SK-N-MC (cell line): ENCODE measurements around the gene ARRDC3.
"Not testable (repeated sequence)": the region's sequence is repeated elsewhere in the genome, so short reads cannot be mapped to it uniquely, and the experiment has no call there.

Experiments used
- DNase-seq: peaks from one replicate; pipeline ENCODE4 v3.0.0-alpha.2; 2011; ENCODE audit warnings: low read depth, low spot score
- H3K27ac ChIP-seq: fragments of 200-600 bp; sonication (generic); 2 replicates; pipeline ENCODE4 v1.5.1; 2016; ENCODE audit warnings: mixed run types
- H3K36me3 ChIP-seq: fragments of 200-600 bp; sonication (generic); 2 replicates; pipeline ENCODE4 v1.6.1; 2017; ENCODE audit warnings: antibody characterized with exemption, low read length, mixed read lengths; ENCODE audit not compliant: insufficient read depth
- H3K4me3 ChIP-seq: fragments of 200-600 bp; sonication (generic); 2 replicates; pipeline ENCODE4 v1.5.1; 2016
- H3K9ac ChIP-seq: fragments of 200-600 bp; sonication (generic); 2 replicates; pipeline ENCODE4 v1.8.0; 2017; ENCODE audit warnings: mixed run types, mixed read lengths; ENCODE audit not compliant: insufficient read length
- H3K9me3 ChIP-seq: fragments of 200-600 bp; sonication (generic); 2 replicates; pipeline ENCODE4 v1.6.1; 2017; ENCODE audit warnings: low read depth, mild to moderate bottlenecking, antibody characterized with exemption, low read length, moderate library complexity, mixed read lengths
- EZH2 ChIP-seq: fragments of 200-600 bp; sonication (generic); IDR thresholded peaks from one replicate; pipeline ENCODE4 v1.6.1; 2017; ENCODE audit warnings: antibody characterized with exemption
- FOXP2 ChIP-seq: optimal IDR thresholded peaks from 2 replicates; pipeline ENCODE3; 2011; ENCODE audit warnings: mild to moderate bottlenecking, moderate library complexity; ENCODE audit not compliant: insufficient read depth; ENCODE audit errors: extremely low read length, control extremely low read depth
- POLR2AphosphoS5 ChIP-seq: IDR thresholded peaks from 2 replicates; pipeline ENCODE4 v1.6.1; 2012; ENCODE audit warnings: mild to moderate bottlenecking, low read depth, low read length, borderline replicate concordance

ARRDC3 gene

GRCh38 chr5:91419136-91419535 is 36.0 kb upstream of the ARRDC3 start:
- Histone ChIP-seq H3K4me3 (peak overlapping the region; percentile 23; the same call in 1 of the 2 replicates), H3K36me3 (no peaks in the 10 kb centered on the region), H3K9ac (peak overlapping the region; percentile 58), H3K9me3 (no peaks in the 10 kb centered on the region), H3K27ac (peak overlapping the region; percentile 37; the same call in 1 of the 2 replicates)
- no peak for DNase-seq
- TF ChIP-seq FOXP2 (no peak), POLR2AphosphoS5 (no peak), EZH2 (no peak)

DNA sequence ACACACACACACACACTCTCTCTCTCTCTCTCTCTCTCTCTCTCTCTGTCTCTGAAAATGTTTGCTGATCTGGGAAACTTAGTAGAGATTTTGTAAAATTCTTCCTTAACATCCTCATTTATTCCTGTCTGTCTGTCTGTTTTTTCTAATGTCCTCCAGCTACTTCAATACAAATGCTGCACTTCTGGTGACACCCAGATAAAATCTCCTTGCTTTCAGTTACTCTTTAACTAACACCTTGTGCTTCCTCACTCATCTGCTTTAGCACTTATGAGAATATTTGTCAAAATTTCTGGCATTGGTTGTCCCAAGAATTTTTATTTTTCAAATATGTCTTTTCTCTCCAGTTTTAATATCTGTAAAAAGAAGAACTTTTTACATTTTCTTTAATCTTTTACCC is 35.0 kb upstream of the ARRDC3 start:
- Histone ChIP-seq H3K9ac (no peak overlapping the region), H3K36me3 (no peaks in the 10 kb centered on the region), H3K4me3 (no peak overlapping the region), H3K27ac (no peak overlapping the region), H3K9me3 (no peaks in the 10 kb centered on the region)
- TF ChIP-seq FOXP2 (no peak), EZH2 (no peak), POLR2AphosphoS5 (no peak)
- no peak for DNase-seq

DNA sequence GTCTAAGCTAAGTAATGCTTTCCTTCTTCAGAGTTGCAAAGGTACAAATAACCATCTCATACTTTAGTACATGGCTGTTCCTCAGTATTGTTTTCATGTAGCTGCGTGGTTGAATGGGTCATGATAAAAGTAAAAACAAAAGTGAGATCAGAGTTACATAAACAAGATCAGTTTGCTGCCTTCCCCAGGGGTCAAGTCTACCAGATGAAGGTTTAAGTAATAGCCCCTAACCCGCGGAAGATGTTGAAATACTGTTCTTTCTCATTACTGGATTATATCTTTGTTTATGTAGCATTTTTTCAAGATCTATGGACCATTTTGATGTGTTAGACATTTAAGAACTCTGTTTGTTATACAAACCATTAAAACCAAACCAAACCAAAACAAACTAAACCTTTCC is 34.1 kb upstream of the ARRDC3 start:
- no peak for DNase-seq
- Histone ChIP-seq H3K4me3 (no peak overlapping the region), H3K27ac (no peak overlapping the region), H3K9ac (no peak overlapping the region), H3K9me3 (no peaks in the 10 kb centered on the region), H3K36me3 (no peaks in the 10 kb centered on the region)
- TF ChIP-seq EZH2: no peak
- TF ChIP-seq POLR2AphosphoS5: no peak
- no peak for TF ChIP-seq FOXP2

- no peak overlapping the region for H3K4me3 ChIP-seq
- TF ChIP-seq FOXP2 (no peak), EZH2 (no peak), POLR2AphosphoS5 (no peak)
- H3K27ac ChIP-seq: no peak overlapping the region
- no peak overlapping the region for H3K9ac ChIP-seq
- no peaks in the 10 kb centered on the region for H3K36me3 ChIP-seq
- no peak for DNase-seq
- H3K9me3 ChIP-seq: no peaks in the 10 kb centered on the region
Observed at GRCh38 chr5:91416491-91416890, 33.4 kb upstream of the ARRDC3 start.

DNA sequence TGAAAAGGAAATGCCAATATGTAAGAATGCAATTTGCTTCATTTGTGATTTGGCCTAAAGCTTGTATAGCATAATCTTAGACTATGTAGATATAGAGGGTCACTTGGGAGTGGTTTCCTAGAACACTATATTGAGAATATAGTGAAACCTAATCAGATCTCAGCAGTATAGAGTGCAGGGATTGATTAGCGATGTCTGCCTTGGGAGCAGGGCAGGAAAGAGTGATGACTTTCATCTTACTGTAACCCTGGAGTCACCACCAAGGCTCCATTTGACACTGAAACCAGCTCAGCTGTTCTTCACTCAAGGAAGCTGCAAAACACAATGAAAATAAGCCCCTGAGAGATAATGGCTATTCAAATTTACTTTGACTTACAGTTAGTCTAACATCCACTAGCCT is 26.2 kb upstream of the ARRDC3 start:
- no peak for TF ChIP-seq EZH2
- TF ChIP-seq FOXP2: no peak
- TF ChIP-seq POLR2AphosphoS5: no peak
- Histone ChIP-seq H3K9ac (no peak overlapping the region), H3K9me3 (no peaks in the 10 kb centered on the region), H3K4me3 (no peak overlapping the region), H3K27ac (no peak overlapping the region), H3K36me3 (no peaks in the 10 kb centered on the region)
- DNase-seq: no peak

GRCh38 chr5:91408710-91409109 is 25.6 kb upstream of the ARRDC3 start:
- DNase-seq: no peak
- no peaks in the 10 kb centered on the region for H3K9me3 ChIP-seq
- TF ChIP-seq EZH2 (no peak), FOXP2 (no peak), POLR2AphosphoS5 (no peak)
- H3K4me3 ChIP-seq: no peak overlapping the region
- no peak overlapping the region for H3K27ac ChIP-seq
- H3K9ac ChIP-seq: no peak overlapping the region
- no peaks in the 10 kb centered on the region for H3K36me3 ChIP-seq

DNA sequence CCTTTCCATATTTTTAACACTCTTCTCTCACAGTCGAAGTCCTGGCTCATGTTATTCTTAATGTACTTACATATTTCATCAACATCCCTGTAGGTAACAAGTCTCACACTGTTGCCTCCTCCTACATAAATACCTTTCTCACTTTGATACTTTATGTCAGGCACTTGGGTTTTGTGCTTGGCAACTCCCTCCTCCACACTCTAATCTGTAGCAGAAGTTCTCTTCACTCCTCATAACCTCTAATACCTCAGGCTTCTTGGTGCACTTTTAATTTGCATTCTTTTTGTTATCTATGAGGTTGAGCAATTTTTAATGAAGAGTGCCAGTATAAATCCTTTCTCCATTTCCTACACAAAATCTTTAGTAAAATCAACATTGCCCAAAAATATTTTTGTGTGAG is 24.1 kb upstream of the ARRDC3 start:
- TF ChIP-seq EZH2 (no peak), POLR2AphosphoS5 (no peak), FOXP2 (no peak)
- no peak overlapping the region for H3K9ac ChIP-seq
- H3K4me3 ChIP-seq: no peak overlapping the region
- no peaks in the 10 kb centered on the region for H3K9me3 ChIP-seq
- DNase-seq: no peak
- no peak overlapping the region for H3K27ac ChIP-seq
- H3K36me3 ChIP-seq: no peaks in the 10 kb centered on the region

DNA sequence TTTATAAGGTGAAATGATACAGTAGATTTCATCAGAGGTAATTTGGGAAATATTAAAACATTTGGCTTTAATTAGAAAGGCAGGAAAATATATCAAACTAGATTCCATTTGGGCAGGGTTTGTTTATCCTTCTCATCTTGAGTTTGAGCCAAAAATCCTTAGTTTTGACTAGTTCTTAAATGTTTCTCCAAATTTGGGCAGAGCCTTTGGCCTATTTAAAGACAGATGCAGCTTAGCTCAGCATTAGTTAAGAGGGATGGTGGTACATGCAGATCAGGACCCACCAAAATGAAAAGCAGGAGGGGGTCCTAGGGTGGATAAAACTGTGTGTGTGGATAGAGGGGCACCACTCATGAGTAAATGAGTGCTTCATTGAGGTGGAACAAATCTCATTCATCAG is 20.3 kb upstream of the ARRDC3 start:
- TF ChIP-seq POLR2AphosphoS5 (no peak), EZH2 (no peak), FOXP2 (no peak)
- Histone ChIP-seq H3K9me3 (no peaks in the 10 kb centered on the region), H3K9ac (no peak overlapping the region), H3K36me3 (no peaks in the 10 kb centered on the region), H3K27ac (0 out of 2 replicates have a peak overlapping the region, but pooled peaks have one; percentile 11), H3K4me3 (no peak overlapping the region)
- no peak for DNase-seq

DNA sequence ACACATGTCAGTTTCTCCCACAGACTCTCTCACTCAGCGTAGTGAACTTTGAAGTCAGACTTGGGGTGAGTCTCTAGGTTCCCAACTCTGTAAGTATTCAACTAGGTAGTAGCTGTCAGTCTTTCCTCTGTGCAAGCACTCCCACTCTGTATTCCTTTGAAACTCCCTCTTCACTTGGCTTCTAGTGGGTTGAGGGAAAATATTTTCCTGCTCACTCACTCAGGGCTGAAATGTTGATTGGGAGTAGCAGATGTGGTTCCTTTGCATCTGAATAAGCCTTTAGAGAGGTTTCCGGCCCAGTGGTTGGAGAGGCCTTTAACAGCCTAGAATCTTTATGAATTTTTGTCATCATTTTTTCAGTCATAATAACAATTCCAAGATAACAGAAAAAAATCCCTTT is 18.1 kb upstream of the ARRDC3 start:
- no peak for DNase-seq
- H3K9ac ChIP-seq: no peak overlapping the region
- H3K36me3 ChIP-seq: no peaks in the 10 kb centered on the region
- TF ChIP-seq FOXP2: no peak
- no peak for TF ChIP-seq EZH2
- no peak for TF ChIP-seq POLR2AphosphoS5
- H3K4me3 ChIP-seq: no peak overlapping the region
- H3K27ac ChIP-seq: no peak overlapping the region
- H3K9me3 ChIP-seq: no peaks in the 10 kb centered on the region

GRCh38 chr5:91397791-91398190 is 14.7 kb upstream of the ARRDC3 start:
- no peak overlapping the region for H3K9ac ChIP-seq
- H3K9me3 ChIP-seq: no peaks in the 10 kb centered on the region
- H3K27ac ChIP-seq: peak overlapping the region; percentile 16; the same call in 1 of the 2 replicates
- no peak for DNase-seq
- TF ChIP-seq EZH2 (no peak), FOXP2 (no peak), POLR2AphosphoS5 (no peak)
- no peaks in the 10 kb centered on the region for H3K36me3 ChIP-seq
- no peak overlapping the region for H3K4me3 ChIP-seq

DNA sequence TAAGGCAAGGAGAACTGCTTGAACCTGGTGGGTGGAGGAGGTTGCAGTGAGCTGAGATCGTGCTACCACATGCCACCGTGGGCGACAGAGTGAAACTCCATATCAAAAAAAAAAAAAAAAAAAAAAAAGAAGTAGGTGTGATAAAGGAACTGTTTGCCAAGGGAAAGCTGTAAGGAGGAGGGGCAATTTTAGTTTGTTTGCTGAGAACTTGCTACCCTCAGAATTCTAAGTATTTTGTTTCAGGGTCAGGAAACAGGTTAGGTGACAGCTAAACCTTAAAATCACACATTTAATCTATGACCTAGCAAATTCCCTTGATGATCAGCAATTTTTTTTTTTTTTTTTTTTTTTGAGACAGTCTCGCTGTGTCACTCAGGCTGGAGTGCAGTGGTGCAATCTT is 7.2 kb upstream of the ARRDC3 start:
- no peaks in the 10 kb centered on the region for H3K36me3 ChIP-seq
- no peak overlapping the region for H3K4me3 ChIP-seq
- H3K9ac ChIP-seq: no peak overlapping the region
- TF ChIP-seq EZH2 (no peak), FOXP2 (no peak), POLR2AphosphoS5 (no peak)
- H3K9me3 ChIP-seq: no peaks in the 10 kb centered on the region
- no peak overlapping the region for H3K27ac ChIP-seq
- DNase-seq: no peak

- not testable (repeated sequence) for H3K4me3 ChIP-seq, H3K36me3 ChIP-seq, DNase-seq, H3K27ac ChIP-seq, H3K9ac ChIP-seq, H3K9me3 ChIP-seq
Observed at GRCh38 chr5:91389555-91389954, 6.4 kb upstream of the ARRDC3 start.
